ENCODE data around the gene WWOX. TPM values are rescaled to one million over a fixed set of nuclear protein-coding genes. Genes with fewer than 3 reads are reported as not detected.

WWOX gene
- polyA plus RNA-seq, 2 of the 4 experiments (the other 2 are of a cell fraction) = 16.0 to 17.2 TPM

GRCh38 chr16:78556421-78556820 lies 457.0 kb downstream of the WWOX start:
- ATAC-seq (no peak), DNase-seq (ENCODE audit: low read depth in 1 of 2, low spot score in 1 of 2) (no peak), FAIRE-seq (no peak)
- POLR2A ChIA-PET = no interaction called here
- Histone ChIP-seq H3K27ac (no peak overlapping the region), H3K4me3 (no peak overlapping the region), H3K4me2 (no peak overlapping the region), H3K9me3 (no peaks in the 10 kb centered on the region), H3K4me1 (no peaks in the 10 kb centered on the region)
- TF ChIP-seq PBX3 (IDR thresholded peaks at IDR 0.05) = no peak
- TF ChIP-seq CBX8 (IDR thresholded peaks at IDR 0.05) = no peak
- no peak for TF ChIP-seq MAX (IDR thresholded peaks at IDR 0.05)
- no peak for TF ChIP-seq ELK1 (IDR thresholded peaks at IDR 0.05; ENCODE audit: low read depth, low read length)
- no peak for TF ChIP-seq JUNB (IDR thresholded peaks at IDR 0.05)
- no peak for TF ChIP-seq HOXB5 (CRISPR knock-in tag; IDR thresholded peaks at IDR 0.05)
- no peak for TF ChIP-seq FOSB (CRISPR knock-in tag; IDR thresholded peaks at IDR 0.05)
- 75% methylated on average over 16 of the region's 16 CpGs for WGBS (ENCODE audit: missing lambda C conversion rate)
- CTCF ChIA-PET = no interaction called here

- Histone ChIP-seq H3K4me2 (no peak overlapping the region), H3K9me3 (no peaks in the 10 kb centered on the region), H3K27ac (no peak overlapping the region), H3K4me3 (no peak overlapping the region), H3K4me1 (no peaks in the 10 kb centered on the region)
- ChIA-PET CTCF (no interaction called here), POLR2A (no interaction called here)
- TF ChIP-seq CBX8 (IDR thresholded peaks at IDR 0.05) (no peak), ESRRA (IDR thresholded peaks at IDR 0.05; ENCODE audit: borderline replicate concordance, low read length) (no peak), EHMT2 (IDR thresholded peaks at IDR 0.05; ENCODE audit: low read depth) (no peak), KDM1A (IDR thresholded peaks at IDR 0.05; ENCODE audit: low read depth) (no peak), HEYL (CRISPR knock-in tag; IDR thresholded peaks at IDR 0.05) (no peak), ZNF302 (CRISPR knock-in tag; IDR thresholded peaks at IDR 0.05) (no peak), HOXB13 (CRISPR knock-in tag; IDR thresholded peaks at IDR 0.05; ENCODE audit: low read depth) (no peak), SREBF2 (IDR thresholded peaks at IDR 0.05) (no peak), POLR2A (IDR thresholded peaks at IDR 0.05; ENCODE audit: low read length) (no peak), ELK1 (IDR thresholded peaks at IDR 0.05; ENCODE audit: low read depth, low read length) (no peak), CHD2 (IDR thresholded peaks at IDR 0.05; ENCODE audit: low read length, partially characterized antibody) (no peak), SMC3 (IDR thresholded peaks at IDR 0.05) (no peak), TFCP2L1 (CRISPR knock-in tag; IDR thresholded peaks at IDR 0.05) (no peak), ATOH8 (CRISPR knock-in tag; IDR thresholded peaks at IDR 0.05; ENCODE audit: low read depth) (no peak), PHF8 (IDR thresholded peaks at IDR 0.05; ENCODE audit: borderline replicate concordance, low read depth) (no peak)
- FAIRE-seq (no peak), ATAC-seq (no peak), DNase-seq (ENCODE audit: low read depth in 1 of 2, low spot score in 1 of 2) (no peak)
- WGBS (ENCODE audit: missing lambda C conversion rate) = 85% methylated on average over 1 of the region's 1 CpG
Observed at GRCh38 chr16:78560997-78561396, 461.5 kb downstream of the WWOX start.

- Histone ChIP-seq H3K4me1 (no peaks in the 10 kb centered on the region), H3K27ac (no peak overlapping the region), H3K4me2 (no peak overlapping the region), H3K4me3 (no peak overlapping the region), H3K9me3 (no peaks in the 10 kb centered on the region)
- CTCF ChIA-PET = interaction anchor here (0.6 kb wide), 1 partner anchor 76 kb away, joined by 3 read pairs; no protein-coding TSS in a partner anchor
- FAIRE-seq (no peak), DNase-seq (ENCODE audit: low read depth in 1 of 2, low spot score in 1 of 2) (no peak), ATAC-seq (no peak)
- 80% methylated on average over 6 of the region's 6 CpGs for WGBS (ENCODE audit: missing lambda C conversion rate)
- POLR2A ChIA-PET = no interaction called here
- no peak for TF ChIP-seq HOXB13 (CRISPR knock-in tag; IDR thresholded peaks at IDR 0.05; ENCODE audit: low read depth)
- TF ChIP-seq USF2 (IDR thresholded peaks at IDR 0.05) = no peak
- TF ChIP-seq ESRRA (IDR thresholded peaks at IDR 0.05; ENCODE audit: borderline replicate concordance, low read length) = no peak
- TF ChIP-seq RCOR1 (IDR thresholded peaks at IDR 0.05; ENCODE audit: low read depth, low read length) = no peak
- no peak for TF ChIP-seq E2F6 (IDR thresholded peaks at IDR 0.05; ENCODE audit: borderline replicate concordance, low read depth)
- no peak for TF ChIP-seq JUN (IDR thresholded peaks at IDR 0.05)
- no peak for TF ChIP-seq CEBPB (IDR thresholded peaks at IDR 0.05)
- no peak for TF ChIP-seq MAZ (IDR thresholded peaks at IDR 0.05; ENCODE audit: borderline replicate concordance, low read depth, low read length)
- TF ChIP-seq CHD2 (IDR thresholded peaks at IDR 0.05; ENCODE audit: low read length, partially characterized antibody) = no peak
- TF ChIP-seq HEYL (CRISPR knock-in tag; IDR thresholded peaks at IDR 0.05) = no peak
- TF ChIP-seq POLR2A (IDR thresholded peaks at IDR 0.05; ENCODE audit: low read length) = no peak
- no peak for TF ChIP-seq HOXA7 (CRISPR knock-in tag; IDR thresholded peaks at IDR 0.05)
- no peak for TF ChIP-seq TFCP2L1 (CRISPR knock-in tag; IDR thresholded peaks at IDR 0.05)
- no peak for TF ChIP-seq ELK1 (IDR thresholded peaks at IDR 0.05; ENCODE audit: low read depth, low read length)
Observed at GRCh38 chr16:78562111-78562510, 462.7 kb downstream of the WWOX start.
